Epithelial cell of proximal tubule (primary cell): ENCODE measurements around the gene HGS. TPM values are rescaled to one million over a fixed set of nuclear protein-coding genes. Genes with fewer than 3 reads are reported as not detected.

ENCODE experiments used
- DNase-seq: peaks from one replicate; pipeline ENCODE4 v3.0.0-alpha.2; 2011; ENCODE audit warnings: low read depth
- H3K4me3 ChIP-seq: 2 replicates; pipeline ENCODE4 v1.5.1; 2011; ENCODE audit warnings: low read depth, mild to moderate bottlenecking, low read length
- total RNA-seq: library from RNA; depleted of rRNA; stranded (reverse); fragments of >200 nt; gene quantifications from 2 replicates; pipeline ENCODE4 v1.2.3, GENCODE V29; 2015
- TF ChIP-seq, protein P1 (sequence below): conservative IDR thresholded peaks from 2 replicates; pipeline ENCODE4 v1.5.1; 2012; ENCODE audit warnings: low read depth, mild to moderate bottlenecking, low read length

The HGS gene
- total RNA-seq, 1 donor from 2014 or later, result 122 TPM

DNA sequence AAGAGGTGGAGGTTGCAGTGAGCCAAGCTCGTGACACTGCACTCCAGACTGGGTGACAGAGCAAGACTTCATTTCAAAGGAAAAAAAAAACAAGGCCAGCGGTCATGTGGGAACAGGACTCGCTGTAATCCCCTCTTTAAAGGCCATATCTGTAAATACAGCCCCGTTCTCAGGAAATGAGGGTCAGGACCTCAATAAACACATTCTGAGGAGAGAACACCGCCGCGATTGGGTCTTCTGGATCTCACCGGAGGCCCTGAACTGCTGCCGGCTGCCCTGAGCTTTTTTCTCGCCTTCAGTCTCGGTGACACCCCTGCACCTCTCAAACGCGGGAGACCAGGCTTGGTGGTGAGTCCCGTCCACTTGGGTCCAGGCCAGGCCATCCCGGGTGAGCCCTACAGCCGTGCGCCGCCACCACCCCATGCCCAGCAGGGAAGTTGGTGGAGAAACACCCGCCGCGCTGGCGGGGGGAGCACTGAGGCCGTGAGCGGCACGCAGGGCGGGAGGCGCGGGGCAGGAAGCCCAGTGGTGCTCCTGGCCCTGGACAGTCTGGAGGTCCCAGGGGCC is 56.7 kb downstream of the HGS start:
- no peak overlapping the region for H3K4me3 ChIP-seq
- DNase-seq, result no peak
- TF ChIP-seq, protein P1, sequence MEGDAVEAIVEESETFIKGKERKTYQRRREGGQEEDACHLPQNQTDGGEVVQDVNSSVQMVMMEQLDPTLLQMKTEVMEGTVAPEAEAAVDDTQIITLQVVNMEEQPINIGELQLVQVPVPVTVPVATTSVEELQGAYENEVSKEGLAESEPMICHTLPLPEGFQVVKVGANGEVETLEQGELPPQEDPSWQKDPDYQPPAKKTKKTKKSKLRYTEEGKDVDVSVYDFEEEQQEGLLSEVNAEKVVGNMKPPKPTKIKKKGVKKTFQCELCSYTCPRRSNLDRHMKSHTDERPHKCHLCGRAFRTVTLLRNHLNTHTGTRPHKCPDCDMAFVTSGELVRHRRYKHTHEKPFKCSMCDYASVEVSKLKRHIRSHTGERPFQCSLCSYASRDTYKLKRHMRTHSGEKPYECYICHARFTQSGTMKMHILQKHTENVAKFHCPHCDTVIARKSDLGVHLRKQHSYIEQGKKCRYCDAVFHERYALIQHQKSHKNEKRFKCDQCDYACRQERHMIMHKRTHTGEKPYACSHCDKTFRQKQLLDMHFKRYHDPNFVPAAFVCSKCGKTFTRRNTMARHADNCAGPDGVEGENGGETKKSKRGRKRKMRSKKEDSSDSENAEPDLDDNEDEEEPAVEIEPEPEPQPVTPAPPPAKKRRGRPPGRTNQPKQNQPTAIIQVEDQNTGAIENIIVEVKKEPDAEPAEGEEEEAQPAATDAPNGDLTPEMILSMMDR, result no peak

GRCh38 chr17:81741049-81741593 is 57.3 kb downstream of the HGS start:
- H3K4me3 ChIP-seq, result no peak overlapping the region
- no peak for DNase-seq
- TF ChIP-seq, protein P1, result no peak

DNA sequence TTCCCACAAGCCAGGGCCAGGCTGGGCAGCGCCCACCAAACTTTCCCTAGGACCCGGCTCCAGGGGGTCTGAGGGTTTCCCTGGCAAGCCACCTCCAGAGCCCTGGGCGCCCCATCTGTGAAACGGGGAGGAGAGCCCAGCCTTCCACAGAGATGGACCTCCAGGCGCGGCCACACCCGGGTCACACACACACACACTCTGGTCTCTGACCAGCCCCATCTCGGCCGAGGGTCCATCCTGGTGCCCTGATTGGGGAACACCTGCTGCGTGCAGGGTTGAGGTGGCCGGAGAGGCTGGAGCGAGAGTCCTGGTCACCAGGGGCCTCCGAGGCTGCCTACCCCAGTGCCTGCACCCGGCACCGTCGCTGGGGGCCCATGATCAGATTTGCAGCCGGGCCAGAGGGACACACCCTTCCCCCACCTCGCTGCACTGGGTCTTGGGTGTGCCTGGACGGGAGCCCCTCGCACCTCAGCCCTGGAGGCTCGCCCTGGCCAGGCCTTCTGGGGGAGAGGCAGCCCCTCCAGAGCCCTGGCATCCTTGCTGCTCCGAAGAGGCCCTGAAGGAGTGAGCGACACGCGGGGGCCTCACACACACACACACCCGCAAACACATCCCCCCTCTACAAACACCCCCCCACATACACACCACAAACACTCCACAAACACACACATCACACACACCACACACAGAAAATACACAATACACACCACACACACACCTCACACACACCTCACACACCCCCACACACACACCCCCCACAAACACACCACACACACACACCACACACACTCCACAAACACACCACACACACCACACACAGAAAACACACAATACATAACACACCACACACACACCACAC is 58.0 kb downstream of the HGS start:
- H3K4me3 ChIP-seq, result no peak overlapping the region
- TF ChIP-seq, protein P1, result no peak

More for the DNA sequence above, 58.0 kb downstream of the HGS start:
- no peak for DNase-seq

Other genes with a start within 250 kb of the HGS start
- gene ACTG1, start 171.2 kb upstream of the HGS start, total RNA-seq, result 8,322 and 8,951 TPM in 2 replicates
- 0.51 TPM in 1 of 2 replicates, not detected in the other for gene FSCN2, start 155.6 kb upstream of the HGS start, total RNA-seq
- gene FAAP100, start 131.7 kb upstream of the HGS start, total RNA-seq, result 33.8 and 38.2 TPM in 2 replicates
- gene NPLOC4, start 46.9 kb upstream of the HGS start, total RNA-seq, result 51.9 and 81.4 TPM in 2 replicates
- 0.14 and 0.29 TPM in 2 replicates for gene TSPAN10, start 46.8 kb upstream of the HGS start, total RNA-seq
- gene PDE6G, start 27.5 kb upstream of the HGS start, total RNA-seq, result 14.2 and 23.5 TPM in 2 replicates
- 24.4 and 30.6 TPM in 2 replicates for gene OXLD1, start 17.4 kb upstream of the HGS start, total RNA-seq
- 32.7 and 33.2 TPM in 2 replicates for gene CCDC137, start 17.3 kb upstream of the HGS start, total RNA-seq
- gene ARL16, start 214 bp upstream of the HGS start, total RNA-seq, result 43.5 and 59.0 TPM in 2 replicates
- gene MRPL12, start 19.4 kb downstream of the HGS start, total RNA-seq, result 127 and 218 TPM in 2 replicates
- gene SLC25A10, start 28.3 kb downstream of the HGS start, total RNA-seq, result 60.1 and 98.6 TPM in 2 replicates
- not detected in 2 replicates for gene GCGR, start 120.1 kb downstream of the HGS start, total RNA-seq
- 111 and 153 TPM in 2 replicates for gene MCRIP1, start 149.3 kb downstream of the HGS start, total RNA-seq
- gene PPP1R27, start 151.0 kb downstream of the HGS start, total RNA-seq, result 0.17 and 0.36 TPM in 2 replicates
- gene P4HB, start 176.5 kb downstream of the HGS start, total RNA-seq, result 932 and 1,272 TPM in 2 replicates
- gene ARHGDIA, start 187.3 kb downstream of the HGS start, total RNA-seq, result 272 and 414 TPM in 2 replicates
- 179 and 367 TPM in 2 replicates for gene ALYREF, start 207.6 kb downstream of the HGS start, total RNA-seq
- gene ANAPC11, start 207.7 kb downstream of the HGS start, total RNA-seq, result 280 and 313 TPM in 2 replicates
- 0.58 and 2.6 TPM in 2 replicates for gene NPB, start 218.2 kb downstream of the HGS start, total RNA-seq
- gene PCYT2, start 227.4 kb downstream of the HGS start, total RNA-seq, result 24.3 and 95.4 TPM in 2 replicates
- gene SIRT7, start 234.2 kb downstream of the HGS start, total RNA-seq, result 28.5 and 38.1 TPM in 2 replicates
- 16.1 and 18.5 TPM in 2 replicates for gene MAFG, start 243.7 kb downstream of the HGS start, total RNA-seq